Left ventricle myocardium inferior (tissue), 1 donor: ENCODE measurements around the gene RASL12. TPM values are rescaled to one million over a fixed set of nuclear protein-coding genes. Genes with fewer than 3 reads are reported as not detected.
A peak's percentile ranks its signal among the peaks of the same experiment; 100 is the strongest.
"Not testable (repeated sequence)": the region's sequence is repeated elsewhere in the genome, so short reads cannot be mapped to it uniquely, and the experiment has no call there.

Source experiments
- DNase-seq: peaks from one replicate; pipeline ENCODE4 v3.0.0-alpha.2; 2020
- H3K27ac ChIP-seq: fragments of 200-600 bp; replicated peaks from 2 replicates; pipeline ENCODE4 v1.8.0; 2021
- H3K27me3 ChIP-seq: fragments of 200-600 bp; 2 replicates; pipeline ENCODE4 v1.8.0; 2021; ENCODE audit warnings: low read depth
- H3K36me3 ChIP-seq: fragments of 200-600 bp; 2 replicates; pipeline ENCODE4 v1.8.0; 2021
- H3K4me1 ChIP-seq: fragments of 200-600 bp; 2 replicates; pipeline ENCODE4 v1.8.0; 2021
- H3K4me3 ChIP-seq: fragments of 200-600 bp; 2 replicates; pipeline ENCODE4 v1.8.0; 2021; ENCODE audit warnings: mild to moderate bottlenecking, moderate library complexity
- H3K9me3 ChIP-seq: fragments of 200-600 bp; replicated peaks from 2 replicates; pipeline ENCODE4 v1.8.0; 2021
- CTCF ChIP-seq: fragments of 200-600 bp; IDR thresholded peaks from 2 replicates; pipeline ENCODE4 v1.8.0; 2021; ENCODE audit warnings: antibody characterized with exemption, mild to moderate bottlenecking, borderline replicate concordance
- intact Hi-C: fragments of 100-400 bp; cut with micrococcal nuclease; formaldehyde crosslinking; loops from one replicate; pipeline ENCODE4 v1.11.0; 2022
- total RNA-seq: library from RNA; stranded (reverse); fragmentation: NEBNext Ultra II Directional; extraction: Animal tissue kit (Norgen Biotek cat#: 25700); gene quantifications from one replicate; pipeline ENCODE4 v1.2.1, GENCODE V29; 2021
- donor health status: DM: no; HTN: yes; CAD: no; lungs with severe emphysema.

Gene RASL12
- total RNA-seq, 1 donor from 2014 or later = 12.9 TPM

GRCh38 chr15:65105038-65105437 lies 37.2 kb upstream of the RASL12 start:
- intact Hi-C loops = loop anchor here (10.0 kb wide), 1 partner anchor 50 kb away; no protein-coding TSS in a partner anchor
- H3K36me3 ChIP-seq = peaks cover 43% of the 10 kb centered on the region

DNA sequence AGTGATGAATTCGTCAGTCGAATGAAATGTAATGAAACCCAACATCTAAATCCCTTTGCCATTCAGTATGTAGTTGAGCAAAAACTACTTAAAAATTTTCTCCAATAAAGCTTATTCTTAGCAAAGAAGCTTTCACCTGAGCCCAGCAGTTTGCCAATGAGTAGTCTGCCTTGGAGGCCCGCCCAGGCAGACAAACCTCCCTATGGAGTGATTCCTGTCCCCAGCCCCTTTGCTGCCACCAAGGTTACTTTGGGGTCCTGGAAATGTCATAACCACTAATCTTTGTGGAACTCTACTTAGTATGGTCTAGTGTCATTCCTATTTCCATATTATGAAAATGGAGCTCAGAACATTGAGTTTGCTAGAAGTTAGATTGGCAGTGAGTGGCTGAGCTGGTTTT lies 35.1 kb upstream of the RASL12 start:
- TF ChIP-seq CTCF = no peak
- no peak overlapping the region for H3K27ac ChIP-seq
- intact Hi-C loops = loop anchor here (10.0 kb wide), 1 partner anchor 48 kb away; no protein-coding TSS in a partner anchor

More at GRCh38 chr15:65105038-65105437, 37.2 kb upstream of the RASL12 start:
- H3K9me3 ChIP-seq = no peaks in the 10 kb centered on the region
- H3K27me3 ChIP-seq = no peaks in the 10 kb centered on the region
- H3K4me1 ChIP-seq = peaks cover 5% of the 10 kb centered on the region
- DNase-seq = no peak
- H3K27ac ChIP-seq = no peak overlapping the region
- TF ChIP-seq CTCF = no peak
- no peak overlapping the region for H3K4me3 ChIP-seq

GRCh38 chr15:65101891-65102708 lies 34.3 kb upstream of the RASL12 start:
- no peak for DNase-seq
- H3K9me3 ChIP-seq = no peaks in the 10 kb centered on the region
- intact Hi-C loops = loop anchor here (10.0 kb wide), 1 partner anchor 47 kb away; no protein-coding TSS in a partner anchor
- H3K27ac ChIP-seq = no peak overlapping the region
- H3K4me3 ChIP-seq = no peak overlapping the region
- peaks cover 5% of the 10 kb centered on the region for H3K4me1 ChIP-seq
- H3K27me3 ChIP-seq = no peaks in the 10 kb centered on the region
- H3K36me3 ChIP-seq = peaks cover 62% of the 10 kb centered on the region
- peak; percentile 5 for TF ChIP-seq CTCF

More for the DNA sequence above, 35.1 kb upstream of the RASL12 start:
- no peaks in the 10 kb centered on the region for H3K27me3 ChIP-seq
- H3K36me3 ChIP-seq = peaks cover 64% of the 10 kb centered on the region
- H3K9me3 ChIP-seq = no peaks in the 10 kb centered on the region
- H3K4me1 ChIP-seq = peaks cover 5% of the 10 kb centered on the region
- no peak overlapping the region for H3K4me3 ChIP-seq
- DNase-seq = no peak

GRCh38 chr15:65101411-65101890 lies 33.7 kb upstream of the RASL12 start:
- Histone ChIP-seq H3K36me3 (peaks cover 56% of the 10 kb centered on the region), H3K4me3 (no peak overlapping the region), H3K4me1 (peaks cover 5% of the 10 kb centered on the region), H3K9me3 (no peaks in the 10 kb centered on the region), H3K27ac (no peak overlapping the region), H3K27me3 (no peaks in the 10 kb centered on the region)
- intact Hi-C loops = loop anchor here (10.0 kb wide), 1 partner anchor 47 kb away; no protein-coding TSS in a partner anchor
- peak; percentile 82 for TF ChIP-seq CTCF
- DNase-seq = peak; percentile 58

- H3K4me3 ChIP-seq = no peak overlapping the region
- no peak for DNase-seq
- H3K27ac ChIP-seq = no peak overlapping the region
- peaks cover 5% of the 10 kb centered on the region for H3K4me1 ChIP-seq
- no peak for TF ChIP-seq CTCF
- no peaks in the 10 kb centered on the region for H3K27me3 ChIP-seq
- H3K9me3 ChIP-seq = no peaks in the 10 kb centered on the region
- intact Hi-C loops = loop anchor here (10.0 kb wide), 1 partner anchor 46 kb away; no protein-coding TSS in a partner anchor
- H3K36me3 ChIP-seq = peaks cover 47% of the 10 kb centered on the region
Observed at GRCh38 chr15:65100442-65100841, 32.7 kb upstream of the RASL12 start.

DNA sequence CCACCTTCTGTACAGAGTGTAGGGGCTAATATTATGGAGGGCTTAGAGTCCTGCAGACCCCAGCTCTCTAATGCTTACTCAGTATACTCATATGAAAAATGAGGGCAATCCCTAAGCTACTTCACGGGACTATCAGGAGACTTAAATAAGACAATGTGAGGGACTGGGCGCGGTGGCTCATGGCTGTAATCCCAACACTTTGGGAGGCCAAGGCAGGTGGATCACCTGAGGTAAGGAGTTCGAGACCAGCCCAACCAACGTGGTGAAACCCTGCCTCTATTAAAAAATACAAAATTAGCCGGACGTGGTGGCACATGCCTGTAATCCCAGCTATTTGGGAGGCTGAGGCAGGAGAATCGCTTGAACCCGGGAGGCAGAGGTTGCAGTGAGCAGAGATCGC lies 32.0 kb upstream of the RASL12 start:
- H3K9me3 ChIP-seq, H3K27me3 ChIP-seq, H3K27ac ChIP-seq, H3K4me3 ChIP-seq, H3K4me1 ChIP-seq, DNase-seq: not testable (repeated sequence)
- H3K36me3 ChIP-seq = peaks cover 41% of the 10 kb centered on the region
- intact Hi-C loops = loop anchor here (10.0 kb wide), 1 partner anchor 45 kb away; no protein-coding TSS in a partner anchor
